NCI-H2081 (cell line): ENCODE data around the gene IGFN1.
"Not testable (repeated sequence)": the region's sequence is repeated elsewhere in the genome, so short reads cannot be mapped to it uniquely, and the experiment has no call there.

Experiments used
- DNase-seq, 2 experiments: peaks; one replicate each; lab custom pipeline; 2025; lab: John Stamatoyannopoulos, UW

IGFN1 gene

DNA sequence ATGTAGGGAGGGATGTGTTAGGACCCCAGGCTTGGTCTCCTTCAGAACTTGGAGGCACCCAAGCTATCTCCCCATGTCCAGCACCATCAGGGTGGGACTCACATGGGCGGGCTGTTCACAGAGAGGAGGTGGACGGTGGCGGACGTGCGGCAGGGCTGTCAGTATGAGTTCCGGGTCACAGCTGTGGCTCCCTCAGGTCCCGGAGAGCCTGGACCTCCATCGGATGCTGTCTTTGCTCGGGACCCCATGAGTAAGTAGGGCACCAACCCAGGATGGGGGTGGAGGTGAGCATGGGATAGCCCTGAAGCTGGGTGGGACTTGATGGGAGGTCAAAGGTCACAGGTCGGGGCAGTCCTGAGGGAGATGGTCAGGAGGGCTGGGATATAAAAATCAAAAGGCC is 27.8 kb downstream of the IGFN1 start:
- DNase-seq, result no peak

DNA sequence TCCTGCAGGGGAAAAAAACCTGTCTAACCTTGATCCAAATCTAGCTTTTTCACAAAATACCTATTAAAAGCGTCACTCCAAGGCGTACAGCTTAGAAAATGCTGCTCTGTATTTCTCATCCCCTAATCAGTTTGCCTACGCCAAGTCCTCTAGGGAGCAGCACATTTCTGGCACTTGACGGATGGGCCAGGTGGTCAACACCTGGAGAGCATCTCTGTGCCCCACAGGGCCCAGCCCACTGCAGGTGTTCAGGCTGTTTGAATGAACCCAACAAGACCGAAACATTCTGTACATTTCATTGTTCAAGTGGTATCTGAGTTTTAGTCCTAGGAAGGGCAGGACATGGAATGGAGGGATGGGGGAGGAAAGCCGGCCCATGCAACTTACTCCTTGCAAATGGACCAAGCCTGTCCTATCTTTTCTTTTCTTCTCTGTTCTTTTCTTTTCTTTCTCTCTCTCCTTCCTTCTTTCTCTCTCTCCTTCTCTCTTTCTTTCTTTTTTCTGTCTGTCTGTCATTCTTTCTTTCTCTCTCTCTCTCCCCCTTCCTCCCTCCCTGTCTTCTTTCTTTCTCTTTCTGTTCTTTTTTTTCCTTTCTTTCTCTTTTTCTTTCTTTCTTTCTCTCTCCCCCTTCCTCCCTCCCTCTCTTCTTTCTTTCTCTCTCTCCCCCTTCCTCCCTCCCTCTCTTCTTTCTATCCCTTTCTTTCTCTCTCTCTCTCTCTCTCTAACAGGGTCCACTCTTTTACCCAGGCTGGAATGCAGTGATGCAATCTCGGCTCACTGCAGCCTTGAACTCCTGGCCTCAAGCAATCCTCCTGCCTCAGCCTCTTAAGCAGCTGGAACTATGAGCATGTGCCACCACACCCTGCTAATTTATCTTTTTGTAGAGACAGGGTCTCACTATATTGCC is 29.1 kb downstream of the IGFN1 start:
- DNase-seq, result peak in 1 of 2 experiments; percentile 49

DNA sequence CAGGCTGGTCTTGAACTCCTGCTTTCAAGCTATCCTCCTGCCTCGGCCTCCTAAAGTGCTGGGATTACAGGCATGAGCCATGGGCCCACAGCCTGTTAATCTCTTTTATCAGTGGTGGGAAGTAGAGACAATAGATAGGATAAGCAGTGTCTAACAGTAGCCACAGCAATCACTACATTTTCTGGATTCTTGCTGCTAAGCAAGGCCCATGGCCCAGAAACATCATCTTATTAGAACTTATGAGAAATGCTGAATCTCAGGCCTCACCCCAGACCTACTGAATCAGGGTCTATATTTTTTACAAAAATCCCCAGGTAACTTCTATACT is 29.7 kb downstream of the IGFN1 start:
- DNase-seq, result no peak

DNA sequence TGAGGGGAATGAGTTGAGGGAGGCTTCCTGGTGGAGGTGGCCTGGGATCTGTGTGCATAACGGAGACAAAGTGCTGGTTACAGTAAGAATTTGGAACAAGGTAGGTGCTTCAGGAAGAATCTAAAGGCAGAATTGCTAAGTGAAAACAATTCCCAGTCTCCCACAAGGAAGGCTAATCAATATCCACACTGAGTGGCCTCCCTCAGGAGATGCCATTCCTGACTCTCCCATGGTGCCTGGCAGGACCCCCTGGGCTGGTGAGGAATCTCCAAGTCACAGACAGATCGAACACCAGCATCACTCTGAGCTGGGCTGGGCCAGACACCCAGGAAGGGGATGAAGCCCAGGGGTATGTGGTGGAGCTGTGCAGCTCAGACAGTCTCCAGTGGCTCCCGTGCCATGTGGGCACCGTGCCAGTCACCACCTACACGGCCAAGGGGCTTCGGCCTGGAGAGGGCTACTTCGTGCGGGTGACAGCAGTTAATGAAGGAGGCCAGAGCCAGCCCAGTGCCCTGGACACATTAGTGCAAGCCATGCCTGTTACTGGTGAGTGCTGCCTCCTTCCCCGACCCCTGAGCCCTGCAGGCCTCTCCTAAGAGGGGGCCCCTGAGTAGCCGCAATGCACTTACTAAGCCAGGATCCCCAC is 30.7 kb downstream of the IGFN1 start:
- DNase-seq, result no peak

DNA sequence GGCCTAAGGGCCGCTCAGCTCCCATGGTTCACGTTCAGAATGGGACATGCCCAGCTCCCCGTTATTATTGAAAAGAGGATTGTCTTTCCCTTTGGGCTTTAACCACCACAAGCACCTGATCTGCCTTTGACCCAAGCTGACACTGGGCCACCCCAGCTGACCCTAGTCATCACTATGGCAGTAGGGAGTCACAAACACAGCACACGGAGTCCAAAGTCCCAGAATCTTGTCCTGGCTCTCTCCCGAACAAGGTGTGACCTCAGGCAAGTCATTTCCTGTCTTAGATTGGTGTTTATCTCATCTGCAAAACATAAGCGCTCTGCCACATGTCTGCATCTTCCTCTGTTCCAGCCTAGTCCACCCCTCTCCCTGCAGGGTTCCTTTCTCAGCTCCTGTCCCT is 31.5 kb downstream of the IGFN1 start:
- no peak for DNase-seq

DNA sequence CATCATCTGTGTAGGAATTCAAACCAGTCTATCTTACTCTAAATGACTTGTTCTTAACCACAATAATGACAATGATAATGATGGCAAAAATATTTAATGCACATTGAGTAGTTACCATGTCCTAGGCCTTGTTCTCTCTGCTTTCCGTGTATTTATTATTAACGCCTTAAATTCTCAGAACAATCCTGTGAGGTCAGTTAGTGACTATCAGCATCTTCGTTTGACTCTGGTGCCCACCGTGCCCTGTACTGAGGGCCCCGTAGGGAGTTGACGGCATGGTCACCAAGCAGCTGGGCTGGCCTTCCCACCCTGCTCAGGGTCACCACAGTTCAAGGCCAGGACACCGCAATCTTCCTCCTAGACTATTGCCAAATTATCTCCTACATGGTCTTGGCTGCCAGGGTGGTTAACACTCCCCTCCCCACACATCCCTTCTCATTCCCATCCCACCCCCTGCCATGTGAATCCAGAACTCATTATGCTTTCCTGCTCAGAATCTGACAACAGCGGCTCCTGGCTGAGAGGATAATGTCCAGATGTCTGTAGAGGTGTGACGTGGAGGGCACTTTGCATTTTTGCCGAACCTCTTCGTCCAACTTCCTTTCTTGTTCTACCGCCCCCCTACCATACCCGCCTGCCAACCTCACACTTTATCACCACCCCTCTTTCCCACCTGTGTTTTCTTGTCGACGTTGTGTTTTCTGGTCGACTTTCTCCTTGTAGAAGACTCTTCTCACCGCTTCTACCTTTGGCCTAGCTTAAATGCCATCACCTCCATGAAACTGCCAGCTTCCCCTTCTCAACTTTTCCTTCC is 33.4 kb downstream of the IGFN1 start:
- no peak for DNase-seq

DNA sequence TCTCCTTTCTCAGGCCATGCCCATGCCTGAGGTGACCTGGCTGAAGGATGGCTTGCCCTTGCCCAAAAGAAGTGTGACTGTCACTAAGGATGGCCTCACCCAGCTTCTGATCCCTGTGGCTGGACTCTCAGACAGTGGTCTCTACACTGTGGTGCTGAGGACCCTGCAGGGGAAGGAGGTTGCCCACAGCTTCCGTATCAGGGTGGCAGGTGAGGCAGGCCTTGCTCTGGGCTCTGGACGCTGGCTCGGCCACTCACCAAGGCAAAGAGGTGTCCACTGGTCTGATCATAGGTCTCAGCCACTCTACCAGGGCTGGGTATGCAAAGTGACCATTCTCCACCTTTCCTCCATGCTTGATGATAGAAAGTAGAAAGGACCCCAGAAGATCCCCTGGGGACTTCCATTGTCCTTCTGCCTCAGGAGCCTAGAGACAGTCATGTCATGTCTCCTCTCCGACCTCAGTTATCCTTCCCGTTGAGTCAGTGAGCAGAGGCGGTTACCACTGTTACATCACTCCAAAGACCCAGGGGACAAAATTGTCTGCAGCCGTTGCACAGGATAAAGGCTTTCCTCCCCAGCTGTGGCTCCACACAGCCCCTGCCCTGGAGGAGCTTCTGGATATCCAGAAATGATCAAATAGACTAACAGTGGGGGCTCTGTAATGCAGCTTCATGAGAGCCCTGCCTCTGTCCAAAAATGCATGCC is 34.2 kb downstream of the IGFN1 start:
- no peak for DNase-seq

DNA sequence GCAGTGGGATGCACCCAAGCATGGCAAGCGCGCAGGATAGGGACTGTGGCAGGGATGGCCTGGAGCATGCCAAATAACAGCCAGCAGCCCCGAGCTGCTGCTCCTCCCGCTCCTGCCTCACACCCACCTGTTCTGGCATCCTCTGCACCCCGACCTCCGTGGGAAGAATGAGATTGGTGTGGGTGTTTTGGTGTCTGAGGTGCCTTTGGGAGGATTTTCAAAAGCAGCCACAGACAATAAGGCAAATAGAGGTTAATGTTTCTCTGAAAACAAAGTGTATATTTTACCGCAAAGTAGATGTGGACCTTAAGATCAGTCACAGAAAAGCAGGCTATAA is 35.5 kb downstream of the IGFN1 start:
- no peak for DNase-seq

DNA sequence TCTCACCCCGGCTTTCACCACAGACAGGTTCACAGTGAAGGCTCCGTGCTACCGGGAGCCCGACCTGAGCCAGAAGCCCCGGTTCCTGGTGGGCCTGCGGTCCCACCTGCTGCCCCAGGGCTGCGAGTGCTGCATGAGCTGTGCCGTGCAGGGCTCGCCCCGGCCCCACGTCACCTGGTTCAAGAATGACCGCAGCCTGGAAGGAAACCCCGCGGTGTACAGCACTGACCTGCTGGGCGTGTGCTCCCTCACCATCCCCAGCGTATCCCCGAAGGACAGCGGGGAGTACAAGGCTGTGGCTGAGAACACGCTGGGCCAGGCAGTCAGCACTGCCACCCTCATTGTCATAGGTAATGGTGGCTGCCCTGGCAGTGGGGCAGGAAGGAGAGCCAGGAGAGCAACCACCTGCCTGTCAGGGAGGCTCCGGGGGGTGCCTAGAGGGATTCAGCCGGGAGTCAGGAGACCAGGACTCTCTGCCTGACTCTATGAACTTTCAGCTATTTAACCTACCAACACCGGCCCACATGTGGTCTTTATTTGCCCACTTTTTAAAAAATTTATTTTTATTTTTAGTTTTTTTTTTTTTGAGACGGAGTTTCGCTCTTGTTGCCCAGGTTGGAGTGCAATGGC is 36.4 kb downstream of the IGFN1 start:
- no peak for DNase-seq

DNA sequence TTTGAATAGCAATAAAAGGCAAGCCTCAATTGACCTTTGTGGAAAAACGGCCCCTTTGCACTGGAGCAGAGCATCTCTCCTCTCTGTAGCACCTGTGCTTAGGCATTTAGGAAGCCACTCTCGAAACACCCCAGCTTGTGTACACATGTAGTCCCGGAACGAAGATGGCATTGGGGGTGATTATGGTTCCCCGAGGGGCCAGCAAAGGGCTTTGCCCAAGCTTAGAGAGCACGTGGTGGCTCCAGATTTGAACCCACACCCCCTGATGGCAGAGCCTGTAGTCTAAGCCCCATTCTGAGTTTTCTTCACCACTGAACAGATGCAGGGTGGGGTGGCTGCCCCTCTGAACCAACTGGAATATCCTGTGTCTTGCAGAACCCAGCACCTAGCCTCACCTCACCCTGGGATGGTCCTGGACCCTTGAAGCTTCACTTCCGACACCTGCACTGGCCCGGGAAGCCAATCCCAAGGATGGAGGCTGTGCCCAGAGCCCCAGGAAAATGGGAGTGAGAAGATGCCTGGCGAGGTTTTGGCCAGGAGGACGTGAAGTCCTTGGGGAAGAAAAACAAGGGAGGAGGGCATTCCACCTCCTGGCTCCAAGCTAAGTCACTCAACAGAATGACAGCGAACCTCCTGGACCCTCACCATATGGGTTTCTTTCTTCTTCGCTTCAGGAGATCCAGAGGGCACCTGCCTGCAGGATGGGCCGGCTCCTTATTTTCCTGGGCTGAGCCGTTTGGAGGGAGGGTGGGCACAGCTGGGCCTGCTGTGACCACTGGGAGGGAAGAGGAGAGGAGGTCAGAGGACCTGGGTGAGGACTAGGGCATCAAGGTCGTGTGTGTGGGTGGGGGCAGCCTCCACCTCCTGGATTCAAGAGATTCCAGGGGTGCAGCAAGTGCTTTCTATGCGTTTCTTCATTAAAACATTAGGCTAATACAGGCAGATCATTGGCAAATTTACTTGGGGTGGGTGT is 37.7 kb downstream of the IGFN1 start:
- DNase-seq, result no peak

DNA sequence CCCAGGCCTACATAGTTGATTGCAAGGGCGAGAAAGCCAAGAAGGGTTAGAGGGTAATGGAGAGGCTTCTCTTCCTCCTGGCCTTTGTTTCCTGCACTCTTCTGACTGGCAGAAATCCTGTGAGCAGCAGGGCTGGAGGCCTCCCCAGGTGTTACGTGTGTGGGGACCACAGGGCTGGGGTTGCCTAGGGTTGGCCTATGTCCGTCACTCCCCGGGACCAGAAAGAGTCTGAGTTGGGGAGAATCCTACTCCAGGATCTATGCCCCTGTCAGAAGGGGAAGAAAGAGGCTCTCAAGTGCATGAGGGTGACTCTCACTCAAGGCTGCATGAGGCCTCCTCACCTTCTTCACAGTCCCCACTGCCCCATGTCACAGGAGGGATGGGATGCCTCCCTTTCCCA is 38.5 kb downstream of the IGFN1 start:
- no peak for DNase-seq

DNA sequence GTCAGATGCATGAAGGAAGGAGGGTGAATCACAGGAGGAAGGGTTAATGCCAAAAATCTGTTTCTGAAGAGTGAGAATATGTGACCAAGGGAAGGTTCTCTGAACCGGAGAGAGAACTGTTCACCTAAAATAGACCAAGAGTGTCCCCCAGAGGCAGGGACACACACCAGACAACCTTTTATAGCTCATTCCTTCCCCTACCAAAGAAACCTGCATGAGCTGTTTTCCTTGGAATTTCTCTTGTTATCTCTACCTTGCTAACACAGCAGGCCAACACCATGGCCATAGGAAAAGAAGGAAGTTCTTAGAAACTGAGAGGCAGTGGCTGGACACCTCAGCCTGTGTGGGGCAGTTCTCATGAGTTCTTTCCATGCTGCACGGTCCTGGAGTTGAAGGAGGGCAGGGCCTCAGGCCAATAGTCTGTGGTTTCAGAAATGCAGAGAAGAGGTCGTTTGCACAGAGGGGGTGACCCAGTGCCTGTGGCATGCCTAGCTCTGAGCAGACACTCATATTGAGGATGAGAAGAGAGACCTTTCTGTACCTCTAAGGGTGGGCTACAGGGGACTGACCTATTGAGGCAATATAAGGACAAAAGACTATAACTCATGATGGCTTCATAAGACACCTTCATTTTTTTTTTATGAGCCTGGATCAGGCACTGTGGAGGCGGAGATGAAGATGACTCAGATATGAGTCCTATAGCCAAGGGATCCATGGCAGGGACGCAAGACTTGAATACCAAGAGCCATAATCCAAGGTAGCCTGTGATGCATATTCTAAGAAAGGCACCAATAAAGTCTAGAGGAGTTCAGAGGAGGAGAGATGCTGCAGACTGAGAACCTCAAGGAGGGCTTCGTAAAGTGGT is 39.4 kb downstream of the IGFN1 start:
- no peak for DNase-seq

DNA sequence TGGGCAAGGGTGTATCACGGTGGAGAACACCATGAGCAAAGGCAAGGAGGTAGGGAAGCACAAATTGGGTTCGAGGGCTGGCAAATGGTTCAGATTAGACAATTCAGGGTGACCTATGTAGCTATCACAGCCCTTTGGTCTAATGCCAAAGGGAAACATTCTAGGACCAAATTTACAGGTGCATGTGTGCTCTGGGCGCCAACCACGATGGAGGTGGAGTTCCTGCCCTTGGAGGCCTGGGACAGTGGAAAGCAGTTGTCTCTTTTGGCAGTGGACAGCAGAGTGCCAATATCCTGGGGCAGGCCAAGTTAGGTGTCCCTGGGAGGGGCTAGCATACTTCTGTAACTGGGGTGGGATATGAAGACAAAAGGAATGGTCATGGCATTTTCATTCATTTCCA is 40.1 kb downstream of the IGFN1 start:
- no peak for DNase-seq

DNA sequence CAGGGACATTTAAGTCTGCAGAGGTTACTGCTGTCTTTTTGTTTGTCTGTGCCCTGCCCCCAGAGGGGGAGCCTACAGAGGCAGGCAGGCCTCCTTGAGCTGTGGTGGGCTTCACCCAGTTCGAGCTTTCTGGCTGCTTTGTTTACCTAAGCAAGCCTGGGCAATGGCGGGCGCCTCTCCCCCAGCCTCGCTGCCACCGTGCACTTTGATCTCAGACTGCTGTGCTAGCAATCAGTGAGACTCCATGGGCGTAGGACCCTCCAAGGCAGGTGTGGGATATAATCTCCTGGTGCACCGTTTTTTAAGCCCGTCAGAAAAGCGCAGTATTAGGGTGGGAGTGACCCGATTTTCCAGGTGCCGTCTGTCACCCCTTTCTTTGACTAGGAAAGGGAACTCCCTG is 49.0 kb downstream of the IGFN1 start:
- not testable (repeated sequence) for DNase-seq

DNA sequence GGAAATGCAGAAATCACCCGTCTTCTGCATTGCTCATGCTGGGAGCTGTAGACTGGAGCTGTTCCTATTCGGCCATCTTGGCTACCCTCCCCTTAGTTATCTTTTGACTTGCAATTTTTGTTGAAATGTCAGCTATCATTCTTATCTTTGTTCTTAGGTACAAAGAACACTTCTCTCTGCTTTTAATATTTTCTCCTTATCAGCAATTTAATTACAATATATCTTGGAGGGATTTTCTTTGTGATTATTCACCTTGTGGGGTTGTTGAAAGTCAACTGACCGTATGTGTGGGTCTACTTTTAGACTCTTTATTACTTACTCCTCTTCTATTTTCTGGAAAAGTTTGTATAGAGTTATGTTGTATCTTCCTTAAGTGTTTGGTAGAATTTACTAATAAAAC is 49.5 kb downstream of the IGFN1 start:
- DNase-seq, result no peak

DNA sequence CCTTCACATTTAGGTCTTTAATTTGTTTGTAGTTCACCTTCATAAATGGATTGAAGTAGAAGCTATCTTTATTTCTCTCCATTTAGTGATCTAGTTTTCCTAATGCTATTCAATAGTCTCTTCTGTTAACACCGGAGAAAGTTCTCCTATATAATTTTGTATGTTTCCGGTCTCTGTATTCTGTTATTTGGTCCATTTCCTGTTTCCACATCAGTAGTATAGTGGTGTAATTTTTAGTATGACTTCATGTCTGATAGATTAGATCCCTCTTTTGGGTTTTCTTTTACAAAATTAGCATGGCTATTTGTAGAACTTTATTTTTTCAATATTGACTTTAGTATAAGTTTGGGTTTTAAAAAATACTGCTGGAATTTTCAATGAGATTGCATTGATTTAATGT is 51.1 kb downstream of the IGFN1 start:
- DNase-seq, result no peak

DNA sequence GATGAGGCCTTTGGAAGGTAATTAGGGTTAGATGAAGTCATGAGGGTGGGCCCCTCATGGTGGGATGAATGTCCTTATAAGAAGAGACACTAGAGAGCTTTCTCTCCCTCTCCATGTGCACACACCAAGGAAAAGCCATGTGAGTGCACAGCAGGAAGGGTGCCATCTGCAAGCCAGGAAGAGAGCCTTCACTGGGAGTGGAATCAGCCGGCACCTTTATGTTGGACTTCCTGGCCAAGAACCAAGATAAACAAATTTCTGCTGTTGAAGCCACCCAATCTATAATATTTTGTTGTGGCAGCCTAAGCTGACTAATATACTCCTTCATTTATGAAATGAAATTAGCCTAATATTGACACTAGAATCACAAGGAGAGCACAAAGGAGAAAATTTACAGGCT is 54.5 kb downstream of the IGFN1 start:
- DNase-seq, result peak; percentile 66 to 82

DNA sequence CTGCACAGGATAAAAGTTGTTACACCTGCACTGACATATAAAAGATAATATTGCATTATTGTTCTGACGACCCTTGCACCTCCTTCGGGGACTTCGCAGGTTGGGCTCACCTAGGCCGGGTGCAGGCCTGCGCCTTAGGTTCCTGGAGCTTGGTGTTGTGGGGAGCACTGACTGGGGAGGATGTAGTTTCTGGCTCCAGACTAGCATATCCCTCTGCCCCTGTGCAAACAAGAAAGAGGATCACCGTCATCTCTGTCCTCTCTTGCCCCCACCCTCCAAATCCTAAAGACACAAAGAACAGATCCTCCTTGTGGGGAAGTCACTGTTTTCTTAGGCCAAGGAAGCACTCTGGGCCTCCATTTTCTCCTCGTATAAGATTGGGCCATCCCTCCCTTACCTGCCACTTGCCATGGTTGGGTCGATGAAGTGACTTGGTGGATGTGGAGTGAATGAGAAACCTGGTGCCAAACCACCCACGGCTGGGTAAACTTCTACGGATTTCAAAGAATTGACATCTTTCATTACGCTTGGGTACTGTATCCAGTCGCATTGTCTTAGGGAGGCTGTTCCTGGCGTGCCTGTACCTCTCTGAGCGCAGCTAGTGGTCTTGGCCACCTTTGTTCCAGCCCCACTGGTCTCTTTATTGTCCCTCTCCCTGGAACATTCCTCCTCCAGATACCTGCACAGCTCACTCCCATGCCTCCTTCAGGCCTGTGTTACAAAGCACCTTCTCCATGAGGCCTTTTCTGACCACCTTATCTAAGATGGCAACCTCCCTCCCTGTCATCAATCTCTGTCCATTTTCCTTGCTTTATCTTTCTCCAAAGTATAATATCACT is 58.3 kb downstream of the IGFN1 start:
- DNase-seq, result no peak
